Peyer's patch (tissue), 4 donors: ENCODE data around the gene SH3RF3.

Experiments
- CTCF ChIP-seq, 6 experiments: fragments of 450-650 bp in 4 of 6; fragments of 200-600 bp in 2 of 6; sonication (generic) in 1 of 6; IDR thresholded peaks; one replicate each; pipeline ENCODE4 v1.5.1; 2017 to 2019; ENCODE audit warnings: antibody characterized with exemption in 6 of 6, mild to moderate bottlenecking in 3 of 6, moderate library complexity in 1 of 6
- POLR2A ChIP-seq, 2 donors: fragments of 450-650 bp; IDR thresholded peaks; one replicate each; pipeline ENCODE4 v1.5.1; 2017; ENCODE audit warnings: antibody characterized with exemption in 2 of 2, mild to moderate bottlenecking in 2 of 2, moderate library complexity in 2 of 2

- TF ChIP-seq CTCF (IDR thresholded peaks at IDR 0.05), result no peak
- TF ChIP-seq POLR2A (IDR thresholded peaks at IDR 0.05), result no peak
Measured at GRCh38 chr2:109287838-109288237, 158.8 kb downstream of the SH3RF3 start.
